H1 (cell line): ENCODE results near the gene RPGRIP1. TPM values are rescaled to one million over a fixed set of nuclear protein-coding genes. Genes with fewer than 3 reads are reported as not detected.

Experiments
- CTCF ChIA-PET: fragments of 300-600 bp; sonication (Branson Sonifier 250); formaldehyde crosslinking; loops from one replicate; lab custom pipeline; 2021; ENCODE audit not compliant: partially characterized antibody; lab: Charles Lee
- POLR2A ChIA-PET: fragments of 300-600 bp; sonication (Branson Sonifier 250); formaldehyde crosslinking; loops from one replicate; lab custom pipeline; 2021; ENCODE audit warnings: inconsistent platforms; ENCODE audit not compliant: partially characterized antibody; lab: Charles Lee
- DNase-seq, 2 experiments: peaks; one replicate each; pipeline versions ENCODE4 v3.0.0 to v3.0.0-alpha.2; 2010 to 2022; ENCODE audit warnings: low spot score in 2 of 2, low read depth in 1 of 2, mixed read lengths in 1 of 2
- FAIRE-seq: peaks from 2 replicates; lab custom pipeline; 2011; peaks lifted over from hg19 to GRCh38; lab: Jason Lieb, UNC
- H2AFZ ChIP-seq: 2 replicates; pipeline ENCODE4 v1.8.1; 2012; ENCODE audit warnings: low read length, inconsistent platforms
- H2AK5ac ChIP-seq: 2 replicates; pipeline ENCODE4 v1.6.1; 2013; ENCODE audit warnings: low read depth, low read length
- H2BK120ac ChIP-seq: replicated peaks from 2 replicates; pipeline ENCODE3; 2013; ENCODE audit warnings: low read depth, low read length, inconsistent platforms
- H2BK12ac ChIP-seq: 2 replicates; pipeline ENCODE4 v1.6.1; 2013; ENCODE audit warnings: low read depth, low read length
- H2BK15ac ChIP-seq: 2 replicates; pipeline ENCODE4 v1.6.1; 2013; ENCODE audit warnings: low read length
- H2BK20ac ChIP-seq: 2 replicates; pipeline ENCODE4 v1.6.1; 2013; ENCODE audit warnings: low read length
- H2BK5ac ChIP-seq: 2 replicates; pipeline ENCODE4 v1.6.1; 2013; ENCODE audit warnings: low read depth, low read length
- H3K14ac ChIP-seq: 2 replicates; pipeline ENCODE4 v1.6.1; 2013; ENCODE audit warnings: inconsistent platforms; ENCODE audit not compliant: insufficient read length
- H3K18ac ChIP-seq: 2 replicates; pipeline ENCODE4 v1.6.1; 2013; ENCODE audit warnings: low read length; ENCODE audit errors: extremely low read depth
- H3K23ac ChIP-seq: 2 replicates; pipeline ENCODE4 v1.6.1; 2013; ENCODE audit warnings: inconsistent platforms; ENCODE audit not compliant: insufficient read length
- H3K23me2 ChIP-seq: 2 replicates; pipeline ENCODE4 v1.6.1; 2013; ENCODE audit warnings: low read depth, low read length
- H3K27ac ChIP-seq: 2 replicates; pipeline ENCODE4 v1.6.1; 2011; ENCODE audit warnings: low read depth, low read length, inconsistent platforms
- H3K27me3 ChIP-seq, 4 experiments: replicated peaks in 1 of 4; 1 replicate in 1 of 4; 2 replicates in 3 of 4; pipeline versions ENCODE4 v1.6.1 to v1.8.1; 2011 to 2013; ENCODE audit warnings: low read length in 3 of 4, mild to moderate bottlenecking in 3 of 4, inconsistent platforms in 2 of 4, mixed read lengths in 2 of 4, moderate library complexity in 1 of 4; ENCODE audit not compliant: control insufficient read depth in 3 of 4, insufficient read depth in 3 of 4; ENCODE audit errors: extremely low read depth in 1 of 4
- H3K36me3 ChIP-seq, 4 experiments: 2 replicates each; pipeline versions ENCODE4 v1.6.1 to v1.8.1; 2011 to 2013; ENCODE audit warnings: mild to moderate bottlenecking in 4 of 4, low read length in 3 of 4, moderate library complexity in 2 of 4, control low read depth in 1 of 4, inconsistent platforms in 1 of 4; ENCODE audit not compliant: insufficient read depth in 4 of 4, control insufficient read depth in 2 of 4
- H3K4ac ChIP-seq: replicated peaks from 2 replicates; pipeline ENCODE3; 2013; ENCODE audit warnings: low read length, low read depth, mixed read lengths, inconsistent platforms; ENCODE audit not compliant: insufficient read length
- H3K4me1 ChIP-seq, 4 experiments: replicated peaks in 1 of 4; 1 replicate in 1 of 4; 2 replicates in 3 of 4; pipeline versions ENCODE4 v1.6.1 to v1.8.1; 2011 to 2013; ENCODE audit warnings: low read length in 3 of 4, inconsistent platforms in 2 of 4, mixed read lengths in 1 of 4; ENCODE audit not compliant: insufficient read depth in 4 of 4, control insufficient read depth in 3 of 4
- H3K4me2 ChIP-seq, 2 experiments: 2 replicates each; pipeline versions ENCODE4 v1.6.1 to v1.8.1; 2011 to 2013; ENCODE audit warnings: low read depth in 2 of 2, low read length in 2 of 2, control low read depth in 1 of 2, inconsistent platforms in 1 of 2, mild to moderate bottlenecking in 1 of 2; ENCODE audit not compliant: insufficient read depth in 1 of 2
- H3K4me3 ChIP-seq, 4 experiments: fragments of 200-600, 300-600 bp in 1 of 4; sonication (generic), shearing (Covaris generic), sonication (Bioruptor Twin) in 1 of 4; 2 replicates each; pipeline versions ENCODE4 v1.5.1 to v1.8.1; 2011 to 2016; ENCODE audit warnings: low read length in 4 of 4, low read depth in 3 of 4, control low read depth in 2 of 4, inconsistent platforms in 2 of 4, mild to moderate bottlenecking in 2 of 4, mixed read lengths in 1 of 4, moderate library complexity in 1 of 4; ENCODE audit not compliant: insufficient read depth in 2 of 4; ENCODE audit errors: extremely low read depth in 1 of 4
- H3K56ac ChIP-seq: replicated peaks from 2 replicates; pipeline ENCODE3; 2013; ENCODE audit warnings: low read depth, mild to moderate bottlenecking, mixed read lengths, low read length, inconsistent platforms; ENCODE audit not compliant: insufficient read length
- H3K79me1 ChIP-seq: 2 replicates; pipeline ENCODE4 v1.6.1; 2013; ENCODE audit warnings: low read depth, low read length, control low read depth
- H3K79me2 ChIP-seq, 2 experiments: 2 replicates each; pipeline versions ENCODE4 v1.6.1 to v1.8.1; 2012 to 2013; ENCODE audit warnings: low read length in 2 of 2, mild to moderate bottlenecking in 2 of 2, inconsistent platforms in 1 of 2; ENCODE audit not compliant: insufficient read depth in 2 of 2, control insufficient read depth in 1 of 2
- H3K9ac ChIP-seq, 4 experiments: replicated peaks in 1 of 4; 1 replicate in 1 of 4; 2 replicates in 3 of 4; pipeline versions ENCODE4 v1.6.1 to v1.8.1; 2011 to 2013; ENCODE audit warnings: low read depth in 3 of 4, low read length in 3 of 4, control low read depth in 2 of 4, mild to moderate bottlenecking in 2 of 4, moderate library complexity in 2 of 4, inconsistent platforms in 1 of 4; ENCODE audit errors: extremely low read depth in 1 of 4
- H3K9me3 ChIP-seq, 2 experiments: 2 replicates each; pipeline versions ENCODE4 v1.6.1 to v1.8.1; 2012 to 2013; ENCODE audit warnings: mild to moderate bottlenecking in 2 of 2, moderate library complexity in 2 of 2, control low read depth in 1 of 2, inconsistent platforms in 1 of 2, low read depth in 1 of 2, low read length in 1 of 2, mixed read lengths in 1 of 2; ENCODE audit not compliant: insufficient read depth in 2 of 2
- H4K20me1 ChIP-seq, 2 experiments: replicated peaks in 1 of 2; 2 replicates each; pipeline versions ENCODE3 to v1.8.1; 2011 to 2013; ENCODE audit warnings: inconsistent platforms in 2 of 2, low read length in 2 of 2, mild to moderate bottlenecking in 1 of 2; ENCODE audit not compliant: insufficient read depth in 2 of 2, control insufficient read depth in 1 of 2
- H4K5ac ChIP-seq: 2 replicates; pipeline ENCODE4 v1.6.1; 2013; ENCODE audit warnings: low read length, low read depth, mixed read lengths, inconsistent platforms; ENCODE audit not compliant: insufficient read length
- H4K8ac ChIP-seq: 2 replicates; pipeline ENCODE4 v1.8.0; 2013; ENCODE audit warnings: mild to moderate bottlenecking, moderate library complexity, low read length, inconsistent platforms; ENCODE audit not compliant: insufficient read depth; ENCODE audit errors: extremely low read depth
- H4K91ac ChIP-seq: replicated peaks from 2 replicates; pipeline ENCODE3; 2013; ENCODE audit warnings: low read length, mixed read lengths, inconsistent platforms; ENCODE audit not compliant: insufficient read length
- CBX5 ChIP-seq: fragments of 300-800, 300-1000 bp; sonication (generic); IDR thresholded peaks from 2 replicates; pipeline ENCODE4 v1.7.1; 2016; ENCODE audit warnings: antibody characterized with exemption, low read length, low read depth
- CEBPB ChIP-seq: IDR thresholded peaks from 2 replicates; pipeline ENCODE4 v1.6.1; 2012; ENCODE audit warnings: low read depth, low read length
- RAD21 ChIP-seq, 2 experiments: IDR thresholded peaks in 1 of 2; conservative IDR thresholded peaks in 1 of 2; 2 replicates each; pipeline ENCODE4 v1.6.1; 2011; ENCODE audit warnings: low read depth in 2 of 2, low read length in 2 of 2, improper control_type of control experiment in 1 of 2, inconsistent platforms in 1 of 2, mild to moderate bottlenecking in 1 of 2, moderate library complexity in 1 of 2
- RFX5 ChIP-seq: IDR thresholded peaks from 2 replicates; pipeline ENCODE4 v1.6.1; 2011; ENCODE audit warnings: low read depth, low read length, improper control_type of control experiment, borderline replicate concordance
- TAF7 ChIP-seq: optimal IDR thresholded peaks from 2 replicates; pipeline ENCODE3; 2011; ENCODE audit warnings: low read depth, mild to moderate bottlenecking, inconsistent platforms, low read length, moderate library complexity, borderline replicate concordance
- WGBS, 2 experiments: shearing (Covaris generic) in 1 of 2; methylation state at CpG; one replicate each; pipeline versions ENCODE4 v1.1.6 to v1.1.7; 2013 to 2015; ENCODE audit warnings: low lambda C conversion rate in 2 of 2, mixed read lengths in 2 of 2, inconsistent platforms in 1 of 2, low coverage in 1 of 2, missing lambda C conversion rate in 1 of 2; ENCODE audit not compliant: insufficient replicate concordance in 2 of 2, insufficient coverage in 1 of 2, insufficient read length in 1 of 2; ENCODE audit errors: extremely low coverage in 1 of 2, missing lambda C conversion rate in 1 of 2; 5-methylcytosine and 5-hydroxymethylcytosine counted together
- polyA plus RNA-seq, 7 experiments: library from polyadenylated mRNA; depleted of rRNA in 3 of 7; stranded (reverse) in 5 of 7; unstranded in 2 of 7; fragments of >200 nt in 5 of 7; fragments of 200-250 nt in 2 of 7; gene quantifications; 1 replicate in 5 of 7; 2 replicates in 1 of 7; 4 replicates in 1 of 7; pipeline versions ENCODE4 v1.2.1 to v1.2.3, GENCODE V29; 2011 to 2013; ENCODE audit warnings: missing spikeins in 2 of 7, mixed read lengths in 2 of 7
- total RNA-seq: library from RNA; stranded (reverse); fragmentation: NEBNext Ultra II Directional; extraction: Animal tissue kit (Norgen Biotek cat#: 25700); gene quantifications from 2 replicates; pipeline ENCODE4 v1.2.1, GENCODE V29; 2021

Gene RPGRIP1
- total and polyA plus RNA-seq, 2 of the 8 experiments (the other 6 are each of a cell fraction or from before 2014, with no cell fraction given) = 0.36 to 0.65 TPM

DNA sequence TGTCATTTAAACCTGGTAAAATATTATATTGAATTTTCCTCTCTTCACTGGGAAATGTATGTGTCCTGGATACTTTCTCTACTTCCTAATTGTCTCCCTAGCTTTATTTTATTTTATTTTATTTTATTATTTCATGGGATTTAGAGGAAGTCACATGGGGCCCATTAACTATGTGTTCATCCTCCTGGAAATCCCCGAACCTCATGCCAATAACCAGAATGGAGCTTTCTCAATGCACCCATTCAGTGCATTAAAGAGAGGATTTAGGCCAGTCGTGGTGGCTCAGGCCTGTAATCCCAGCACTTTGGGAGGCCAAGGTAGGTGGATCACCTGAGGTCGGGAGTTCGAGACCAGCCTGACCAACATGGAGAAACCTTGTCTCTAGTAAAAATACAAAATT is 1.3 kb upstream of the RPGRIP1 start:
- no peaks in the 10 kb centered on the region for H3K79me2 ChIP-seq
- H2AFZ ChIP-seq = no peak overlapping the region
- no peak overlapping the region for H3K14ac ChIP-seq
- WGBS, 2 experiments = 91% methylated on average over 4 of the region's 4 CpGs; no CpG with 5 or more reads in 1 of the 2 experiments
- H2BK20ac ChIP-seq = no peak overlapping the region
- no peaks in the 10 kb centered on the region for H3K27me3 ChIP-seq
- no peak overlapping the region for H2BK12ac ChIP-seq
- H3K23me2 ChIP-seq = no peaks in the 10 kb centered on the region
- no peak overlapping the region for H3K56ac ChIP-seq
- no peaks in the 10 kb centered on the region for H3K9me3 ChIP-seq
- H3K36me3 ChIP-seq = no peaks in the 10 kb centered on the region
- H3K27ac ChIP-seq = no peak overlapping the region
- H3K4ac ChIP-seq = no peak overlapping the region
- H3K9ac ChIP-seq = no peak overlapping the region
- no peak overlapping the region for H2BK120ac ChIP-seq
- no peak overlapping the region for H2BK15ac ChIP-seq
- H2BK5ac ChIP-seq = no peak overlapping the region
- H3K4me2 ChIP-seq = no peak overlapping the region
- FAIRE-seq = no peak
- ChIA-PET POLR2A (interaction anchor here (1.1 to 9.8 kb wide), 4 partner anchors 11 to 27 kb away, joined by 3 to 117 read pairs (median 12); no protein-coding TSS in a partner anchor), CTCF (interaction anchor here (0.8 to 2.1 kb wide), 2 partner anchors 24 to 197 kb away, joined by 3 to 6 read pairs; no protein-coding TSS in a partner anchor)
- H4K5ac ChIP-seq = no peak overlapping the region
- DNase-seq = no peak
- no peak overlapping the region for H4K8ac ChIP-seq
- H4K20me1 ChIP-seq = no peaks in the 10 kb centered on the region
- no peaks in the 10 kb centered on the region for H3K79me1 ChIP-seq
- H3K4me1 ChIP-seq = no peaks in the 10 kb centered on the region
- H3K18ac ChIP-seq = no peak overlapping the region
- no peak overlapping the region for H3K23ac ChIP-seq
- H2AK5ac ChIP-seq = no peak overlapping the region
- H4K91ac ChIP-seq = no peak overlapping the region
- no peak overlapping the region for H3K4me3 ChIP-seq
- TF ChIP-seq TAF7 = no peak
- TF ChIP-seq CBX5 = no peak
- no peak for TF ChIP-seq CEBPB
- no peak for TF ChIP-seq RFX5
- no peak for TF ChIP-seq RAD21 (IDR thresholded peaks at IDR 0.05 in 1 of 2, conservative IDR thresholded peaks at IDR 0.05 in 1 of 2; ENCODE audit: low read depth in 2 of 2, low read length in 2 of 2)
